Erythroblast (primary cell): Measurements from ENCODE around the gene SOAT1.

ENCODE experiments used
- DNase-seq, 2 experiments: peaks; one replicate each; lab custom pipeline; 2025; lab: John Stamatoyannopoulos, UW
- GATA1 ChIP-seq: IDR thresholded peaks from 2 replicates; pipeline ENCODE4 v1.6.1; 2011; ENCODE audit warnings: low read depth, mild to moderate bottlenecking, control low read depth, low read length, moderate library complexity
- POLR2A ChIP-seq: IDR thresholded peaks from 2 replicates; pipeline ENCODE4 v1.6.1; 2011; ENCODE audit warnings: mild to moderate bottlenecking, low read length

SOAT1 gene

GRCh38 chr1:179295164-179295755, 1.7 kb downstream of the SOAT1 start:
- DNase-seq: no peak
- no peak for TF ChIP-seq GATA1
- no peak for TF ChIP-seq POLR2A

GRCh38 chr1:179296356-179297104, 2.9 kb downstream of the SOAT1 start:
- TF ChIP-seq GATA1 (no peak), POLR2A (no peak)
- no peak for DNase-seq

DNA sequence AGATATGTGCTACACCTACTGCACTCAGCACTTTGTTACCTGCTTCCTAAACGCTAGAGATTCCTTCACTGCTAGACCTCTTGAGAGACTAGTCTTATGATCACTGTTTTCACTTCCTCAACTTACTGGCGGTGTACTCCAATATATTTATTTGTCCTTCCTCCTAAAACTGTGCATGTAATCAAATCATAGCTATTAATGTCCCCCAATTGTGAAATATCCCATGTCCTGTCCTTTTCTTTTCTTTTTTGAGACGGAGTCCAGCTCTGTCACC, 3.4 kb downstream of the SOAT1 start:
- no peak for DNase-seq
- no peak for TF ChIP-seq POLR2A
- no peak for TF ChIP-seq GATA1

DNA sequence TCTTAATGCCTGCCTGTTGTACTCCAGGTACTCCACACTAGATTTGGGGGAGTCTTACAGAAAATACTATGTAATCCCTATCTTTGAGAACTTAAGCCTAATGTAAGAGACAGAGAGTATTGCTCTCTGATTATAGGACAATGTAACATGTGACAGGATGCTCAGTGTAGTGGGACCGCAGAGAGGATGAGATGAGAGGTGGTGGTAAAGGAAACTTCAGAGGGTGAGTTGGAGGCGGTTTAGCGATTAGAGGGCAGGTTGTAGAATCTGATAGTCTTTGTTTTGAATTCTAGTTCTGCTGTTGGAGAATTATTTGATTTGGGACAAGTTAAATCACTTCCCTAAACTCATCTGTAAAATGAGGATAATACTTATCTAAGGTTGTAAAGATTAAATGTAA, 5.4 kb downstream of the SOAT1 start:
- TF ChIP-seq POLR2A: no peak
- TF ChIP-seq GATA1: no peak
- DNase-seq: no peak

DNA sequence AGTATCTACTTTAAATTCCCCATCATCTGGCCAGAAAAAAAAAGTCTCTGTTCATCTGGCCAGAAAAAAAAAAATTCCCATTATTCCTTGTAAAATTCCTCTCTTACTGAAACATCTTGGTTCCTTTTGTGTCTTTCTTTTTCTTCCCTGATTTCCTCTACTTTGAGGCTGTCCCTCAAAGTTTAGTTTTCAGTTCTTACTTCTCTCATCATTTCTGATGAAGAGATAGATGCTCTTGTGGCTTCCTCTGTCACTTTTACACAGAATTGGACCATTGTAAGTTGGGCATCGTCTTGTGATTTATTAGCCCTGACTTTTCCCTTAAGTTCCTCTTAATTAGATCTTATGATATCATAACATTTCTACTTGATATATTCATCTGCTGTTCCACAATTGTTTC, 6.5 kb downstream of the SOAT1 start:
- no peak for DNase-seq
- no peak for TF ChIP-seq POLR2A
- no peak for TF ChIP-seq GATA1

- no peak for DNase-seq
- TF ChIP-seq POLR2A: no peak
- no peak for TF ChIP-seq GATA1
These were observed 8.5 kb downstream of the SOAT1 start for GRCh38 chr1:179302070-179302469.

GRCh38 chr1:179303200-179303785, 9.7 kb downstream of the SOAT1 start:
- TF ChIP-seq GATA1 (no peak), POLR2A (no peak)
- DNase-seq: no peak

DNA sequence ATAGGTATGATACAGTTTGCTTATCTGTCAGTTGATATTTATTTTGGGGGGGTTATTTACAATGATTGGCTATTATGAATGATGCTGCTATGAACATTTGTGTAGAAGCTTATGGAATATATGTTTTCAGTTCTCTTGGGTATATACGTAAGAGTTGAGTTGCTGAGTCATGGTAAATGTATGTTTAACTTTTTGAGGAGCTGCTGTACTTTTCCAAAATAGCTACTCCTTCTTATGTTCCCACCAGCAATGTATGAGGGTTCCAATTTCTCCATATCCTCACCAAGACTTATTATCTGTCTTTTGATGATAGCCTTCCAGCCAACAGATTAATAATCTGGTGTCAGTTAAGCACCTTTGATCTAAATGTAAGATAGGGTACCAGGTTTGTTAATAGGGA, 11.9 kb downstream of the SOAT1 start:
- DNase-seq: no peak
- no peak for TF ChIP-seq POLR2A
- TF ChIP-seq GATA1: no peak

DNA sequence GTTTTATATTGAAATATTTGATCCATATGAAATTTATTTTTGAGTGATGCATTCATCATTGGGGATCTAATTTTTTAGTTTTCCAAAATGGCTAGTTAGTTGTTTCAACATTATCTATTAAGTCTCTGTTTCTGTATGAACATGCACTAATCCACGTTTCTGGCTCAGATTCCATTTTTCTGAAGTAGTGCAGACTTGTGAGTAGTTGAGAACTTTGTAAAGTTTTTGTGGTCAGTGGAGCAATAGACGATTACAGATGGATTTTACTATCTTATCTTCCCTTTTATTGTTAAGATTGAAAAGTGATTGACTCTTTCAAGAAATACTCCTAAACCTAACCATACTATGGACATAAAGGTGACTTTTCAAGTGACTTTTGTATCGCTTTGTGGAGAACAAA, 16.7 kb downstream of the SOAT1 start:
- TF ChIP-seq GATA1 (no peak), POLR2A (no peak)
- DNase-seq: no peak

DNA sequence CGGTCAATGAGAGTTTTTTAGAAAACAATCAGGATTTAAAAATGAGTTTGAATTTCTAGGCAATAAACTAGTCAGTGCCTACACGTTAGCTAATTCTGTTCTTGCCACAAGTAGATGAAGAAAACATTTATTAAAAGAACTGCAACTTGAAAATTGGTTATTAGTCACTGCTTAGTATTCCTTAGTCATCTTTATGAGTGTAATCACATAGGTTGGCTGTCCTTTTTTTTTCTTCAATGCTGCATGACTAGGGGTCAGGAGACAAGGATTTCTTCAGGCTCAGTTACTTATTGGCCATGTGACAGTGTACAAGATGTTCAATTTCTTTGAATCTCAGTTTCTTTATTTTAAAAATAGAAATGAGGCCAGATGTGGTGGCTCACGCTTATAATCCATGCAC, 17.1 kb downstream of the SOAT1 start:
- DNase-seq: peak in 1 of 2 experiments; percentile 33
- TF ChIP-seq GATA1 (no peak), POLR2A (no peak)

- no peak for TF ChIP-seq GATA1
- no peak for TF ChIP-seq POLR2A
- DNase-seq: no peak
These were observed 17.6 kb downstream of the SOAT1 start for GRCh38 chr1:179311149-179311700.

DNA sequence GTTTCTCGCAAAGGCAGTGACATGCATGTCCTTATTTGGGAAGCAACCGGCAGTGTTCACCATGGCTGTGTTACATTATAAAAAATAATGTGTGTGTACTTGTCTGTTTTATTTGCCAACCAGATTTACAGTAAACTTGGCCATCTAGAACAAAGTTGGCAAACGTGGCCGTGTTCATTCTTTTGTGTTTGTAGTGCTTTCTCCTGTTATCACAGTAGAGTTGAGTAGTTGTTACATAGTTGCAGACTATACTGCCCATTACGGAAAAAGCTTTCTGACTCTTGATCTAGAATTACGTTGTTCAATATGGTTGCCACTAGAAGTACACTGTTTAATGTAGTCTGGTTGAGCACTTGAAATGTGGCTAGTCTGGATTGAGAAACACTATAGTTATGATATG, 19.4 kb downstream of the SOAT1 start:
- no peak for DNase-seq
- TF ChIP-seq POLR2A: no peak
- TF ChIP-seq GATA1: no peak

DNA sequence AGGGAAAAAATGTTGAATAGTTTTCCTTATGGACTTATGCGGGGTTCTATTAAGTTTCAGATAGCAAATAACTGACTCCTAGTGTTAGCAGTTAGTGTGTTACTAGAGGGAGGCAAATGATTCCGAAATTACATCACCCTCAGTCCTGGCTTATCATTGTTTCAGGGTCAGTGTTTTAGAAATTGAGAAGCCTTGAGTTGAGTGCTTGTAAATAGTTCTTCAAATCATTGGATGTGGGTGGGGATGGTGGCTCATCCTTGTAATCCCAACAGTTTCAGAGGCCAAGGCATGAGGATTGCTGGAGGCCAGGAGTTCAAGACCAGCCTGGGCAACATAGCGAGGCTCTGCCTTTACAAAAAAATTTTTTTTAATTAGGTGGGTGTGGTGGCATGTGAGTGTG, 21.3 kb downstream of the SOAT1 start:
- no peak for DNase-seq
- TF ChIP-seq GATA1 (no peak), POLR2A (no peak)

DNA sequence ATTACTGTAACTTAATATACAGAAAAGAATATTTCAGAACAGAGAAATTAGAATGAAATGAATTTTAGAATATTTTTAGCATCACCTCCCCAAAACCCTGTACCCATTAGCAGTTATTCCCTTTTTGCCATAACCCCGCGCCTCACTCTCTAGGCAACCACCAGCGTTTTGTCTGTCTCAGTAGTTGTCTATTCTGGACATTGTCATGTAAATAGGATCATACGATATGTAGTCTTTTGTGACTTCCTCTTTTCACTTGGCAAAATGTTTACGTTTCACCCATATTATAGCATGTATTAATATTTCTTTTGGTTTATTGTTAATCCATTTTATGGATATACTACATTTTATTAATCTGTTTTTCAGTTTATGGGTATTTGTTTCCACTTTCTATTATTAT, 24.9 kb downstream of the SOAT1 start:
- no peak for DNase-seq

More for the DNA sequence above, 24.9 kb downstream of the SOAT1 start:
- TF ChIP-seq GATA1: no peak
- no peak for TF ChIP-seq POLR2A
